Epithelial cell of proximal tubule (primary cell): ENCODE measurements around the gene ULBP2. TPM values are rescaled to one million over a fixed set of nuclear protein-coding genes. Genes with fewer than 3 reads are reported as not detected.
"Not testable (repeated sequence)": the region's sequence is repeated elsewhere in the genome, so short reads cannot be mapped to it uniquely, and the experiment has no call there.

Source experiments
- DNase-seq: peaks from one replicate; pipeline ENCODE4 v3.0.0-alpha.2; 2011; ENCODE audit warnings: low read depth
- H3K4me3 ChIP-seq: 2 replicates; pipeline ENCODE4 v1.5.1; 2011; ENCODE audit warnings: low read depth, mild to moderate bottlenecking, low read length
- total RNA-seq: library from RNA; depleted of rRNA; stranded (reverse); fragments of >200 nt; gene quantifications from 2 replicates; pipeline ENCODE4 v1.2.3, GENCODE V29; 2015
- TF ChIP-seq, protein P1 (sequence below): conservative IDR thresholded peaks from 2 replicates; pipeline ENCODE4 v1.5.1; 2012; ENCODE audit warnings: low read depth, mild to moderate bottlenecking, low read length

ULBP2 gene
- total RNA-seq, 1 donor from 2014 or later = 5.3 TPM

GRCh38 chr6:149910721-149911151 is 31.1 kb upstream of the ULBP2 start:
- TF ChIP-seq, protein P1, sequence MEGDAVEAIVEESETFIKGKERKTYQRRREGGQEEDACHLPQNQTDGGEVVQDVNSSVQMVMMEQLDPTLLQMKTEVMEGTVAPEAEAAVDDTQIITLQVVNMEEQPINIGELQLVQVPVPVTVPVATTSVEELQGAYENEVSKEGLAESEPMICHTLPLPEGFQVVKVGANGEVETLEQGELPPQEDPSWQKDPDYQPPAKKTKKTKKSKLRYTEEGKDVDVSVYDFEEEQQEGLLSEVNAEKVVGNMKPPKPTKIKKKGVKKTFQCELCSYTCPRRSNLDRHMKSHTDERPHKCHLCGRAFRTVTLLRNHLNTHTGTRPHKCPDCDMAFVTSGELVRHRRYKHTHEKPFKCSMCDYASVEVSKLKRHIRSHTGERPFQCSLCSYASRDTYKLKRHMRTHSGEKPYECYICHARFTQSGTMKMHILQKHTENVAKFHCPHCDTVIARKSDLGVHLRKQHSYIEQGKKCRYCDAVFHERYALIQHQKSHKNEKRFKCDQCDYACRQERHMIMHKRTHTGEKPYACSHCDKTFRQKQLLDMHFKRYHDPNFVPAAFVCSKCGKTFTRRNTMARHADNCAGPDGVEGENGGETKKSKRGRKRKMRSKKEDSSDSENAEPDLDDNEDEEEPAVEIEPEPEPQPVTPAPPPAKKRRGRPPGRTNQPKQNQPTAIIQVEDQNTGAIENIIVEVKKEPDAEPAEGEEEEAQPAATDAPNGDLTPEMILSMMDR = no peak
- H3K4me3 ChIP-seq = no peak overlapping the region
- DNase-seq = no peak

GRCh38 chr6:149912680-149913079 is 29.1 kb upstream of the ULBP2 start:
- not testable (repeated sequence) for H3K4me3 ChIP-seq

GRCh38 chr6:149913085-149913484 is 28.7 kb upstream of the ULBP2 start:
- DNase-seq = no peak
- TF ChIP-seq, protein P1 = no peak
- no peak overlapping the region for H3K4me3 ChIP-seq

More at GRCh38 chr6:149912680-149913079, 29.1 kb upstream of the ULBP2 start:
- DNase-seq = not testable (repeated sequence)

- H3K4me3 ChIP-seq = no peak overlapping the region
- TF ChIP-seq, protein P1 = no peak
- DNase-seq = no peak
Measured at GRCh38 chr6:149913540-149914240, 28.1 kb upstream of the ULBP2 start.

GRCh38 chr6:149915970-149916865 is 25.6 kb upstream of the ULBP2 start:
- H3K4me3 ChIP-seq = no peak overlapping the region
- TF ChIP-seq, protein P1 = no peak
- no peak for DNase-seq

DNA sequence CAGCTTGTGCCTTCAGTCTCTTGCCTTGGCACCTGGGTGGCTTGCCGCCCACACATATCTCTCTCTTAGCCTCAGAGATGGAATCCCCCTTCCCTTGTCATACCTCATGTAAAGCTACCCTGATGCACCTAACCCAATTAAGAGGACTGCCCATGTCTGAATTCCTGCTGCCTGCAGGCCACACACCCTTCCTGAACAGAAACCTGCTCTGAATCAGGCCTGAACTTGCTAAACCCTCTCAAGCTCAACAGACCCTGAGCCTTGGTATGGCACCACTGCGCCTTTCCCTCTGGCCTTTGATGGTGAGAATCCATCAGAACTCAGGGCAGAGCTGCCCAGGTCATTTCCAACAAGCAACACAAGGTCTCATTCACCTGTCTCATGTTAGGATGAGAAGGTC is 24.1 kb upstream of the ULBP2 start:
- DNase-seq = no peak

More for the DNA sequence above, 24.1 kb upstream of the ULBP2 start:
- TF ChIP-seq, protein P1 = no peak
- H3K4me3 ChIP-seq = no peak overlapping the region
